Hepatocyte (in vitro differentiated cells): ENCODE measurements around the gene ALDH18A1. TPM values are rescaled to one million over a fixed set of nuclear protein-coding genes. Genes with fewer than 3 reads are reported as not detected.

Experiments
- DNase-seq: peaks from one replicate; pipeline ENCODE4 v3.0.0-alpha.2; 2016; ENCODE audit warnings: low spot score
- H2AFZ ChIP-seq: fragments of 200-600 bp; sonication (generic); 2 replicates; pipeline ENCODE4 v1.6.0; 2016; ENCODE audit warnings: antibody characterized with exemption, mild to moderate bottlenecking
- H3K27ac ChIP-seq: fragments of 200-600 bp; sonication (generic); 2 replicates; pipeline ENCODE4 v1.5.1; 2016; ENCODE audit warnings: mild to moderate bottlenecking
- H3K27me3 ChIP-seq: fragments of 200-600 bp; sonication (generic); 2 replicates; pipeline ENCODE4 v1.6.1; 2016
- H3K36me3 ChIP-seq: fragments of 200-600 bp; sonication (generic); replicated peaks from 2 replicates; pipeline ENCODE4 v1.5.1; 2016; ENCODE audit warnings: low read depth; ENCODE audit not compliant: insufficient read depth
- H3K4me1 ChIP-seq: fragments of 200-600 bp; sonication (generic); 2 replicates; pipeline ENCODE4 v1.5.1; 2016; ENCODE audit warnings: mild to moderate bottlenecking, moderate library complexity; ENCODE audit not compliant: insufficient read depth
- H3K4me2 ChIP-seq: fragments of 200-600 bp; sonication (generic); 2 replicates; pipeline ENCODE4 v1.6.0; 2016
- H3K4me3 ChIP-seq: fragments of 200-600 bp; sonication (generic); 2 replicates; pipeline ENCODE4 v1.5.1; 2016; ENCODE audit warnings: mild to moderate bottlenecking
- H3K79me2 ChIP-seq: fragments of 200-600 bp; sonication (generic); 2 replicates; pipeline ENCODE4 v1.6.0; 2017; ENCODE audit warnings: mild to moderate bottlenecking
- H3K9me2 ChIP-seq: fragments of 200-600 bp; sonication (generic); replicated peaks from 2 replicates; pipeline ENCODE4 v1.6.0; 2017; ENCODE audit warnings: mild to moderate bottlenecking; ENCODE audit not compliant: insufficient read depth
- H3K9me3 ChIP-seq: fragments of 200-600 bp; sonication (generic); 2 replicates; pipeline ENCODE4 v1.5.1; 2016; ENCODE audit warnings: low read depth, mild to moderate bottlenecking
- H4K20me1 ChIP-seq: fragments of 200-600 bp; sonication (generic); 2 replicates; pipeline ENCODE4 v1.6.0; 2016; ENCODE audit warnings: mild to moderate bottlenecking; ENCODE audit not compliant: insufficient read depth, poor library complexity, severe bottlenecking
- EZH2 ChIP-seq: fragments of 200-600 bp; sonication (generic); IDR thresholded peaks from 2 replicates; pipeline ENCODE4 v1.6.1; 2016; ENCODE audit warnings: antibody characterized with exemption, mild to moderate bottlenecking, borderline replicate concordance
- EZH2phosphoT487 ChIP-seq: fragments of 200-600 bp; sonication (generic); IDR thresholded peaks from one replicate; pipeline ENCODE4 v1.6.1; 2018; ENCODE audit warnings: antibody characterized with exemption, mild to moderate bottlenecking, low read depth, moderate library complexity; ENCODE audit not compliant: unreplicated experiment, severe bottlenecking
- WGBS: methylation state at CpG from one replicate; pipeline ENCODE4 v1.1.6; 2016; ENCODE audit warnings: low lambda C conversion rate; ENCODE audit errors: missing lambda C conversion rate; 5-methylcytosine and 5-hydroxymethylcytosine counted together
- polyA plus RNA-seq: library from polyadenylated mRNA; unstranded; fragments of >200 nt; fragmentation: Nextera tagmentation; extraction: Ambion mirVana; gene quantifications from 2 replicates; pipeline ENCODE4 v1.2.1, GENCODE V29; 2016
- total RNA-seq: library from RNA; depleted of rRNA; stranded (reverse); fragments of >200 nt; gene quantifications from 2 replicates; pipeline ENCODE4 v1.2.3, GENCODE V29; 2014
- TF ChIP-seq, protein P1 (sequence below): fragments of 200-600 bp; sonication (generic); IDR thresholded peaks from 2 replicates; pipeline ENCODE4 v1.5.1; 2016; ENCODE audit warnings: antibody characterized with exemption, mild to moderate bottlenecking; ENCODE audit not compliant: poor library complexity

Gene ALDH18A1
- total and polyA plus RNA-seq, 2 experiments from 2014 or later, result 105 to 136 TPM

GRCh38 chr10:95558593-95559320 is 97.8 kb downstream of the ALDH18A1 start:
- Histone ChIP-seq H3K4me2 (peak overlapping the region; percentile 92), H3K36me3 (no peaks in the 10 kb centered on the region), H3K9me2 (no peaks in the 10 kb centered on the region), H3K9me3 (no peaks in the 10 kb centered on the region), H4K20me1 (peaks cover 4% of the 10 kb centered on the region), H3K4me3 (no peak overlapping the region), H3K27me3 (no peaks in the 10 kb centered on the region), H3K79me2 (peaks cover 70% of the 10 kb centered on the region), H3K4me1 (peaks cover 29% of the 10 kb centered on the region), H3K27ac (no peak overlapping the region), H2AFZ (no peak overlapping the region)
- no peak for DNase-seq
- TF ChIP-seq, protein P1, sequence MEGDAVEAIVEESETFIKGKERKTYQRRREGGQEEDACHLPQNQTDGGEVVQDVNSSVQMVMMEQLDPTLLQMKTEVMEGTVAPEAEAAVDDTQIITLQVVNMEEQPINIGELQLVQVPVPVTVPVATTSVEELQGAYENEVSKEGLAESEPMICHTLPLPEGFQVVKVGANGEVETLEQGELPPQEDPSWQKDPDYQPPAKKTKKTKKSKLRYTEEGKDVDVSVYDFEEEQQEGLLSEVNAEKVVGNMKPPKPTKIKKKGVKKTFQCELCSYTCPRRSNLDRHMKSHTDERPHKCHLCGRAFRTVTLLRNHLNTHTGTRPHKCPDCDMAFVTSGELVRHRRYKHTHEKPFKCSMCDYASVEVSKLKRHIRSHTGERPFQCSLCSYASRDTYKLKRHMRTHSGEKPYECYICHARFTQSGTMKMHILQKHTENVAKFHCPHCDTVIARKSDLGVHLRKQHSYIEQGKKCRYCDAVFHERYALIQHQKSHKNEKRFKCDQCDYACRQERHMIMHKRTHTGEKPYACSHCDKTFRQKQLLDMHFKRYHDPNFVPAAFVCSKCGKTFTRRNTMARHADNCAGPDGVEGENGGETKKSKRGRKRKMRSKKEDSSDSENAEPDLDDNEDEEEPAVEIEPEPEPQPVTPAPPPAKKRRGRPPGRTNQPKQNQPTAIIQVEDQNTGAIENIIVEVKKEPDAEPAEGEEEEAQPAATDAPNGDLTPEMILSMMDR, result no peak
- no peak for TF ChIP-seq EZH2phosphoT487
- TF ChIP-seq EZH2, result no peak
- 36% methylated on average over 1 of the region's 1 CpG for WGBS

DNA sequence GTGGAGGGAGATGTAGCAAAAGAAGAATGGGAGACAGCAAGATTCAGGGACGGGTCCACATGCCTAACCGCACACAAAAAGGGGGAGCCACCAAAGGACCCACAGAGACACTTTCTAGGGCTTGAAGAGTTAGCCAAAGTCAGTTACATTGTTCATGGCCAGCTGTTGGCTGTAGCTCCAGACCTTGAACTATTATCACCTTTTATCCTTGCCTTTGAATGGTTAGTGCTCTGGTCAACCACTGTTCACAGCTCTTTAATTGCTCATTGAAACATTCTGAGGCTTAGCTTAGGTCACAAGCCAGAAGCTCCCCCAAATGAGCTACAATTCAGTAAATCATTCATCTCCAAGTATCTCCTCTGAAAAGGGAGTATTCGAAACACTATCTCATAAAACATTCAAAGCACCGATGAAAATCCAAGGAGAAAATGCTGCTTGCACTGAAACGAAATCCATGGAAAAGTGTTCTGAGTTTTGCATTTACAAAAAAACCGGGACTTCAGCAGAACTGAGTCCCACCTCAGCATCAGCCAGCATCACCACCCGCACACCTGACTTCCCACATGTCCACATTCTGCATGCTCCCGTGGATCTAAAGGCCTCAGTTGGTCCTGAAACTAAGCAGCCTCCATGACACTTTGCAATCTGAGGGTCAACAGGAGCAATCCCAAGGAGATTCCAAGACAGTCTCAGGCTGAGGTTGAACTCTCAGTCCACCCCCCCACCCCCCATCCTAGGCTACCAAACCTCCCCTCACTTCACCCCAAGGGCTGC is 99.3 kb downstream of the ALDH18A1 start:
- Histone ChIP-seq H3K27me3 (no peaks in the 10 kb centered on the region), H3K27ac (no peak overlapping the region), H3K36me3 (no peaks in the 10 kb centered on the region), H3K9me3 (peaks cover 9% of the 10 kb centered on the region), H4K20me1 (peaks cover 4% of the 10 kb centered on the region), H3K9me2 (no peaks in the 10 kb centered on the region), H3K4me1 (peaks cover 24% of the 10 kb centered on the region), H3K4me2 (no peak overlapping the region), H2AFZ (no peak overlapping the region), H3K4me3 (no peak overlapping the region), H3K79me2 (peaks cover 85% of the 10 kb centered on the region)
- 83% methylated on average over 8 of the region's 8 CpGs for WGBS
- no peak for DNase-seq
- TF ChIP-seq EZH2phosphoT487, result no peak
- TF ChIP-seq, protein P1, result no peak
- TF ChIP-seq EZH2, result no peak

Other genes with a start within 250 kb of the ALDH18A1 start
- 33.1 and 40.2 TPM in 2 replicates for gene SORBS1, start 95.3 kb downstream of the ALDH18A1 start, total RNA-seq
- 17.0 and 18.2 TPM in 2 replicates for gene SORBS1, start 95.3 kb downstream of the ALDH18A1 start, polyA plus RNA-seq
- 46.2 and 46.4 TPM in 2 replicates for gene TCTN3, start 37.2 kb upstream of the ALDH18A1 start, total RNA-seq
- 52.8 and 55.6 TPM in 2 replicates for gene TCTN3, start 37.2 kb upstream of the ALDH18A1 start, polyA plus RNA-seq
- 6.2 and 8.9 TPM in 2 replicates for gene ENTPD1, start 99.5 kb upstream of the ALDH18A1 start, total RNA-seq
- 1.5 and 4.1 TPM in 2 replicates for gene ENTPD1, start 99.5 kb upstream of the ALDH18A1 start, polyA plus RNA-seq